Vagina (tissue), 2 donors: ENCODE data around the gene MUC22.
"Not testable (repeated sequence)": the region's sequence is repeated elsewhere in the genome, so short reads cannot be mapped to it uniquely, and the experiment has no call there.

Experiments
- POLR2A ChIP-seq, 2 donors: fragments of 450-650 bp; IDR thresholded peaks; one replicate each; pipeline ENCODE4 v1.6.1; 2017; ENCODE audit warnings: antibody characterized with exemption in 2 of 2, mild to moderate bottlenecking in 2 of 2, moderate library complexity in 2 of 2
- POLR2AphosphoS5 ChIP-seq, 2 donors: sonication (generic); formaldehyde crosslinking; IDR thresholded peaks; one replicate each; pipeline ENCODE4 v1.9.0; 2017; ENCODE audit warnings: antibody characterized with exemption in 2 of 2, mild to moderate bottlenecking in 2 of 2, low read depth in 1 of 2; ENCODE audit not compliant: insufficient read depth in 1 of 2
- TF ChIP-seq, protein P1 (sequence below), 3 experiments: fragments of 450-650 bp in 2 of 3; fragments of 200-600 bp in 1 of 3; sonication (generic) in 1 of 3; IDR thresholded peaks; one replicate each; pipeline ENCODE4 v1.5.1; 2017 to 2019; ENCODE audit warnings: antibody characterized with exemption in 3 of 3, mild to moderate bottlenecking in 2 of 3, moderate library complexity in 2 of 3

DNA sequence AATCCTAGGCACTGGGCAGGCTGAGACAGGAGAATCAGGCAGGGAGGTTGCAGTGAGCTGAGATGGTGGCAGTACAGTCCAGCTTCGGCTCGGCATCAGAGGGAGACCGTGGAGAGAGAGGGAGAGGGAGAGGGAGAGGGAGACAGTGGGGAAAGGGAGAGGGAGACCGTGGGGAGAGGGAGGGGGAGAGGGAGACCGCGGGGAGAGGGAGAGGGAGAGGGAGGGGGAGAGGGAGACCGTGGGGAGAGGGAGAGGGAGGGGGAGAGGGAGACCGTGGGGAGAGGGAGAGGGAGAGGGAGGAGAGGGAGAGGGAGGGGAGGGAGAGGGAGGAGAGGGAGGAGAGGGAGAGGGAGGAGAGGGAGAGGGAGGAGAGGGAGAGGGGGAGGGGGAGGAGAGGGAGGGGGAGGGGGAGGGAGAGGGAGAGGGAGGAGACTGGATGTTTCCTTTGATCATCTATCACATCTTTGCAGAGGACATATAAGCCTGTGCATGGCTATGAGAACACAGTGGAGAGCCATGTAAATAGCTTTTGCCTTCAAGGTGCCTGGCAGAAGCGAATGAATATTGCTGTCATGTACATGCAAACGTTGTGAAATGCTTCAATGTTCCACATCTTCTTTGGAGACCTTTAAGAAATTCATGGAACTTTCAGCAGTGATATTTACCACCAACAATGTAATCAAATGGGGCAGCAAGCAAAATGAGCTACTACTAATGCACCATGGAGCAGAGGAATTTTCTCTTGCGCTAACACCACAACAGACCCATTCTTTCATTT is 57.8 kb downstream of the MUC22 start:
- TF ChIP-seq, protein P1, sequence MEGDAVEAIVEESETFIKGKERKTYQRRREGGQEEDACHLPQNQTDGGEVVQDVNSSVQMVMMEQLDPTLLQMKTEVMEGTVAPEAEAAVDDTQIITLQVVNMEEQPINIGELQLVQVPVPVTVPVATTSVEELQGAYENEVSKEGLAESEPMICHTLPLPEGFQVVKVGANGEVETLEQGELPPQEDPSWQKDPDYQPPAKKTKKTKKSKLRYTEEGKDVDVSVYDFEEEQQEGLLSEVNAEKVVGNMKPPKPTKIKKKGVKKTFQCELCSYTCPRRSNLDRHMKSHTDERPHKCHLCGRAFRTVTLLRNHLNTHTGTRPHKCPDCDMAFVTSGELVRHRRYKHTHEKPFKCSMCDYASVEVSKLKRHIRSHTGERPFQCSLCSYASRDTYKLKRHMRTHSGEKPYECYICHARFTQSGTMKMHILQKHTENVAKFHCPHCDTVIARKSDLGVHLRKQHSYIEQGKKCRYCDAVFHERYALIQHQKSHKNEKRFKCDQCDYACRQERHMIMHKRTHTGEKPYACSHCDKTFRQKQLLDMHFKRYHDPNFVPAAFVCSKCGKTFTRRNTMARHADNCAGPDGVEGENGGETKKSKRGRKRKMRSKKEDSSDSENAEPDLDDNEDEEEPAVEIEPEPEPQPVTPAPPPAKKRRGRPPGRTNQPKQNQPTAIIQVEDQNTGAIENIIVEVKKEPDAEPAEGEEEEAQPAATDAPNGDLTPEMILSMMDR (IDR thresholded peaks at IDR 0.05): not testable (repeated sequence)
- TF ChIP-seq POLR2AphosphoS5 (IDR thresholded peaks at IDR 0.05; ENCODE audit: insufficient read depth in 1 of 2, low read depth in 1 of 2); POLR2A (IDR thresholded peaks at IDR 0.05): not testable (repeated sequence)
